ENCODE data around the gene CMYA5. TPM values are rescaled to one million over a fixed set of nuclear protein-coding genes. Genes with fewer than 3 reads are reported as not detected.

Gene CMYA5
- total and polyA plus RNA-seq, 9 donors, result 13.7 to 65.6 (median 41.5) TPM

GRCh38 chr5:79824444-79824843, 134.8 kb downstream of the CMYA5 start:
- Histone ChIP-seq H3K4me3 (no peak overlapping the region), H3K4me1 (ENCODE audit: insufficient read depth) (no peaks in the 10 kb centered on the region), H3K9me3 (no peaks in the 10 kb centered on the region), H3K27me3 (no peaks in the 10 kb centered on the region), H3K36me3 (no peaks in the 10 kb centered on the region), H3K27ac (no peak overlapping the region)
- no peak for DNase-seq
- intact Hi-C loops (cut with DNase I), result no loop called here
- TF ChIP-seq EP300 (IDR thresholded peaks at IDR 0.05), result no peak
- TF ChIP-seq, protein P1, sequence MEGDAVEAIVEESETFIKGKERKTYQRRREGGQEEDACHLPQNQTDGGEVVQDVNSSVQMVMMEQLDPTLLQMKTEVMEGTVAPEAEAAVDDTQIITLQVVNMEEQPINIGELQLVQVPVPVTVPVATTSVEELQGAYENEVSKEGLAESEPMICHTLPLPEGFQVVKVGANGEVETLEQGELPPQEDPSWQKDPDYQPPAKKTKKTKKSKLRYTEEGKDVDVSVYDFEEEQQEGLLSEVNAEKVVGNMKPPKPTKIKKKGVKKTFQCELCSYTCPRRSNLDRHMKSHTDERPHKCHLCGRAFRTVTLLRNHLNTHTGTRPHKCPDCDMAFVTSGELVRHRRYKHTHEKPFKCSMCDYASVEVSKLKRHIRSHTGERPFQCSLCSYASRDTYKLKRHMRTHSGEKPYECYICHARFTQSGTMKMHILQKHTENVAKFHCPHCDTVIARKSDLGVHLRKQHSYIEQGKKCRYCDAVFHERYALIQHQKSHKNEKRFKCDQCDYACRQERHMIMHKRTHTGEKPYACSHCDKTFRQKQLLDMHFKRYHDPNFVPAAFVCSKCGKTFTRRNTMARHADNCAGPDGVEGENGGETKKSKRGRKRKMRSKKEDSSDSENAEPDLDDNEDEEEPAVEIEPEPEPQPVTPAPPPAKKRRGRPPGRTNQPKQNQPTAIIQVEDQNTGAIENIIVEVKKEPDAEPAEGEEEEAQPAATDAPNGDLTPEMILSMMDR (IDR thresholded peaks at IDR 0.05), result no peak
- TF ChIP-seq POLR2A (IDR thresholded peaks at IDR 0.05), result no peak
- 63 to 70% (median 64%) methylated on average over 2 of the region's 2 CpGs for WGBS, 3 donors

DNA sequence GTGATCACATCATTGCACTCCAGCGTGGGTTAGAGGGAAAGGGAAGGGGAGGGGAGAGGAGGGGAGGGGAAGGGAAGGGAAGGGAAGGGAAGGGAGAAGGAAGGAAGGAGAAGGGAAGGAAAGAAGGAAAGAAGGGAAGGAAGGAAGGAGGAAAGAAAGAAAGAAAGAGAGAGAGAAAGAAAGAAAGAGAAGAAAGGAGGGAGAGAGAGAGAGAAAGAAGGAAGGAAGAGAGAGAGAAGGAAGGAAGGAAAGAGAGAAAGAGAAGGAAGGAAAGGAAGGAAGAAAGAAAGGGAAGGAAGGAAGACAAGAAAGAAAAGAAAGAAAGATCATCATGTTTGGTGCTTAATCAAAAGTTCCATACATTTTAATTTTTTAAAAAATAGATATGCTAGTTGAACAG, 136.2 kb downstream of the CMYA5 start:
- no peaks in the 10 kb centered on the region for H3K4me1 ChIP-seq (ENCODE audit: insufficient read depth)
- whole genome bisulfite sequencing, 3 donors, result 72 to 93% (median 81%) methylated on average over 1 of the region's 1 CpG
- intact Hi-C loops (cut with DNase I), result no loop called here
- H3K4me3 ChIP-seq, result no peak overlapping the region
- H3K36me3 ChIP-seq, result no peaks in the 10 kb centered on the region
- H3K9me3 ChIP-seq, result no peaks in the 10 kb centered on the region
- DNase-seq, result no peak
- no peak overlapping the region for H3K27ac ChIP-seq
- TF ChIP-seq EP300 (IDR thresholded peaks at IDR 0.05) (no peak), POLR2A (IDR thresholded peaks at IDR 0.05) (no peak)
- TF ChIP-seq, protein P1 (IDR thresholded peaks at IDR 0.05), result no peak
- H3K27me3 ChIP-seq, result no peaks in the 10 kb centered on the region

DNA sequence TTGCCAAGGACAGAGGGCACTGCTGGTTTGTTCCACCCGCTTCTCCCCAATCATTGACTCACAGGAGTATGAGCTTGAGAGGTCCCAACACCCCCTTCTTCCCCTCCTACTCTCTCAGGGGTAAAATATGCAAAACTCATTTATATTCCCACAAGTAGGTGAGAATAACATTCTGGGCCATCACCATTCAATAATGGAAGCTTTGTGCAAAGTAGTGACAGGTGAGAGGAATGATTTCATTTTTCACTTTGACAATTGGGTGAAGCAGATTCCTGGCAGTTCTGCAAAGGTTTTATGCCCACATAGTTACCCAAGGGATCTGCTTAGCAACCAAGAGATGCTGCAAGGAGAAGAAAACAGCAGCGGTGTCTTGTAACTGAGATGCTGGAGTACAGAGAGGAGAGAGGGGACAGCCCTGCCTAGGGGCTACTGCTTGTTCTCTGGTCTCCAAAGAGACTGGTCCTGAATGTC, 137.6 kb downstream of the CMYA5 start:
- no peaks in the 10 kb centered on the region for H3K36me3 ChIP-seq
- intact Hi-C loops (cut with DNase I), result no loop called here
- H3K4me1 ChIP-seq (ENCODE audit: insufficient read depth), result no peaks in the 10 kb centered on the region
- WGBS, 3 donors, result 95 to 99% (median 98%) methylated on average over 2 of the region's 2 CpGs
- no peak overlapping the region for H3K4me3 ChIP-seq
- no peak overlapping the region for H3K27ac ChIP-seq
- no peak for DNase-seq
- TF ChIP-seq POLR2A (IDR thresholded peaks at IDR 0.05) (no peak), EP300 (IDR thresholded peaks at IDR 0.05) (no peak)
- TF ChIP-seq, protein P1 (IDR thresholded peaks at IDR 0.05), result no peak
- no peaks in the 10 kb centered on the region for H3K27me3 ChIP-seq
- H3K9me3 ChIP-seq, result no peaks in the 10 kb centered on the region

GRCh38 chr5:79829260-79829659, 139.6 kb downstream of the CMYA5 start:
- H3K27ac ChIP-seq, result no peak overlapping the region
- no peak for TF ChIP-seq POLR2A (IDR thresholded peaks at IDR 0.05)
- TF ChIP-seq, protein P1 (IDR thresholded peaks at IDR 0.05), result no peak
- TF ChIP-seq EP300 (IDR thresholded peaks at IDR 0.05), result no peak
- H3K27me3 ChIP-seq, result no peaks in the 10 kb centered on the region
- H3K4me1 ChIP-seq (ENCODE audit: insufficient read depth), result no peaks in the 10 kb centered on the region
- H3K4me3 ChIP-seq, result no peak overlapping the region
- intact Hi-C loops (cut with DNase I), result no loop called here
- DNase-seq, result no peak
- no peaks in the 10 kb centered on the region for H3K36me3 ChIP-seq
- WGBS, 3 donors, result 75 to 81% (median 79%) methylated on average over 9 of the region's 9 CpGs
- no peaks in the 10 kb centered on the region for H3K9me3 ChIP-seq

All from ovary (tissue), 9 donors.